ENCODE measurements around the gene UBE2M.

- no peak for TF ChIP-seq EZH2phosphoT487 (IDR thresholded peaks at IDR 0.05; ENCODE audit: unreplicated experiment)
- TF ChIP-seq CTCF (conservative IDR thresholded peaks at IDR 0.05; ENCODE audit: low read depth in 2 of 2), result no peak
- no peak for TF ChIP-seq POLR2AphosphoS5 (IDR thresholded peaks at IDR 0.05; ENCODE audit: low read depth)
- no peak for TF ChIP-seq EZH2 (IDR thresholded peaks at IDR 0.05; ENCODE audit: low read depth, unreplicated experiment)
These were observed 38.2 kb downstream of the UBE2M start for GRCh38 chr19:58520257-58520599.

All from GM23338 (cell line).